HG02840 (cell line): ENCODE data around the gene CLEC10A.
"Not testable (repeated sequence)": the region's sequence is repeated elsewhere in the genome, so short reads cannot be mapped to it uniquely, and the experiment has no call there.

Experiments used
- ATAC-seq: cut with Tn5 transposase; IDR thresholded peaks from one replicate; pipeline ENCODE4 v1.9.1; 2021; ENCODE audit warnings: mild to moderate bottlenecking, moderate library complexity, moderate number of reproducible peaks; ENCODE audit not compliant: unreplicated experiment, low FRiP score

Gene CLEC10A

DNA sequence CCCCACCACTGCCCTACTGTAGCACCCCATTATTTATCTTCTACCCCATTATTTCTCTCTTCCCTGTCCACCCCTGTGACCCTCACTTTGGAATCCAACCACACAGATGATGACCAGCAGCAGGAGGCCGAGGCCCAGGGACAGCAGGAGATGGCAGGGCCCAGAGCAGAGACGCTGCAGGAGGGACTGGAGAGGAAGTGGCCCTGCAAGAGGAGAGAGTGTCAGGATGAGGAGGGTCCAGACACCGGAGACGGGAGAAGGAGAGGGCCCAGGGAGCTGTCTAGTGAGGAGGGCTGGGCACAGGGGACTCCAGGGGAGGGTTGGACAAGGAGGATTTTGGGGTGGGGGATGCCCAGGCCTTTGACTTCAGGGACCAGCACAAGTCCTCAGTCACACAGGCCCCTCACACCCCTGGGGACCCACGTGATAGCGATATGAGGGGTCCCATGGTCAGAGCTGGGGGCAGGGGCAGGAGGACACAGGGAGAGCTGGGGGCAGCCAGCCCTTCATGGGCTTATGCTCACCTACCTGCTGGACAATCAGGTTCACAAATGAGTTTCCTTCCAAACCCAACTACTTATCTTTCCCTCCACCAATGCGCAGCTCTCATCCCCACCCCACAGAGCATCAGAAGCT, 2.0 kb downstream of the CLEC10A start:
- no peak for ATAC-seq

DNA sequence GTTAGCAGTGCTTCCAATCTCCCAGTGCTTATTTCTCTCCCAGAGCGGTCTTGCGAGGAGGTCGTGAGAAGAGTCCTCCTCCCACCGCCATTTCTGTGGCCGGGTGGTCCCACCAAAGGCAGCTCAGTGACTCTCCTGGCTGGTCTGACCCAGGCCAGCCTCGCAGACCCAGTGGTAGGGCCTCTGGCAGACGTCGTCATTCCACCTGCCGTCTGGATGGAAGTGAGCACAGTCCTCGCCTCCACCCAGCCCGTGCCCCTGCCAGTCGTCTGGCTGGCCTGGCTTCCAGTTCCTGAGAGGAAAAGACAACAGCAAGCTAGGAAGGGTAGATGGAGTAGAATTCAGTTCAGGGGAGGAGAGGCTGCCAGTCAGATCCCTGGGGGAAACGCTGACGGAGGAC, 5.1 kb downstream of the CLEC10A start:
- ATAC-seq, result no peak

DNA sequence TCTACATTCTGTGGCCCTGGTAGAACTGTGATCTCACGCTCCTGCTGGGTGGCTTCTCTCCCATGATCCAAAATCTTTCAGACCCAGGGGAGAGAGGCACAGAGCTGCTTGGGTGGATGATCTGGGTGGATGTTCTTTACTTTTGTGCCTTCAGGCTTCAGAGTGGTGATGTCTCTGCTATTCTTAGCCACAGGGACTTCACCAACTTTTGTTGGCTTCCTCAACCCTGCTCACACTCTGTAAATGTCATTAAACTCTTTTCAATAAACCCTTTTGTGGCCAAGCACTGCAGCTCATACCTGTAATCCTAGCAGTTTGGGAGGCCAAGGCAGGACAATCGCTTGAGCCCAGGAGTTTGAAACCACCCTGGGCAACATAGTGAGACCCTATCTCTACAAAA, 7.6 kb downstream of the CLEC10A start:
- no peak for ATAC-seq

DNA sequence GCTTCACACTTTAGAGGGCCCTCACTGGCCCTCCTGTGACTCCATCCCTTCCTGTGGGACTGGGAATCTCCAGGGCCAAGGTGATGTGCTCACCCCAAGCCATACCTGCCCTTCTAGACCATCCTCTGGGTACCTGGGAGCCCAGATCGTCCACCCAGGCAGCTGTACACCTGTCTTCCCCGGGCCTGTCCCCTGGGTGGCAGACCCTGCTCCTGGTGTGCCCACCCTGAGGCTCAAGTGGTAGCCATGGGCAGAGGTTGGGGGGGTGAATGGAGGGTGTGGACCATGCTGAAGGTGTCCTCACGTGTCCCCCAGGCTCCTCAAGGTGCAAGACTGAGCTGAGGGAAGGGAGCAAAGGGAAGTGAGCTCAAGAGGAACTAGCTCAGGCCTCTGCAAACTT, 9.3 kb downstream of the CLEC10A start:
- ATAC-seq, result no peak

DNA sequence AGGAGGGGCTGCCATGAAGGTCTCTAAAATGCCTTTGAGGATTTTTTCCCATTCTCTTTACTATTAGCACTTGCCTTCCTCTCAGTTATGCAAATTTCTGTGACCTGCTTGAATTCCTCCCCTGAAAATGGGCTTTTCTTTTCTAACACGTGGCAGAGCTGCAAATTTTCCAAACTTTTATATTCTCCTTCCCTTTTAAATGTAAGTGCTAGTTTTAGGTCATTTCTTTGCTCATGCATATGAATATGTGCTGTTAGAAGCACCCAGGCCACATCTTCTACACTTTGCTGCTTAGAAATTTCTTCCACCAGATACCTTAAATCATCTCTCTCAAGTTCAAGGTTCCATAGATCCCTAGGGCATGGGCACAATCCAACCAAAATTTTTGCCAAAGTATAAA, 11.8 kb downstream of the CLEC10A start:
- no peak for ATAC-seq

DNA sequence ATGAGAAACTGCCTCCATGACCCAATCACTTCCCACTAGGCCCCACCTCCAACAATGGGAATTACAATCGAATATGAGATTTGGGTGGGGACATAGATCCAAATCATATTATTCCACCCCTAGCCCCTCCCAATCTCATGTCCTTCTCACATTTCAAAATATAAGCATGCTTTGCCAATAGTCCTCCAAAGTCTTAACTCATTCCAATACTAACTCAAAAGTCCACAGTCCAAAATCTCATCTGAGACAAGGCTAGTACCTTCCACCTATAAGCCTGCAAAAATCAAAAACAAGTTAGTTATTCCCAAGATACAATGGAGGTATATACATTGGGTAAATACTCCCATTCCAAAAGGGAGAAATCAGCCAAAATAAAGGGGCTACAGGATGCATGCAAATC, 12.9 kb downstream of the CLEC10A start:
- ATAC-seq, result no peak

DNA sequence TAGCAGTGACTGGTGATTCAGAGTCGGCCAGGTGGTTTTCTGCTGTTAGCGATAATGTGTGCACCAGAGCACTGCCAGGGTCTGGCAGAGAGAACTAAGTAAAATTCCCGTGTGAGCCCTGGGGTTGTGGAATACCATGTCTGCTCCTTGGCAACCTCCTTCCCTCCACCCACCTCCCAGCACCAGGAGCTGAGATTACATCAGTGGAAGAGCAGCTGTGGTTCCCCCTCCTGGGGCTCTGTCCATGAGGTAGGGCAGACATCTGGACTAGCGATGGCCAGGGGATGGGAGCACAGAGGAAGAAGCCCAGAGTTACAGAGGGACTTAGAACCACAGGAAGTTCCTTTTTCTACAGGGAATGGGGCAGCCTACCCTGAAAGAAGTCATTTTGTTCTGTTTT, 15.8 kb downstream of the CLEC10A start:
- ATAC-seq, result no peak

DNA sequence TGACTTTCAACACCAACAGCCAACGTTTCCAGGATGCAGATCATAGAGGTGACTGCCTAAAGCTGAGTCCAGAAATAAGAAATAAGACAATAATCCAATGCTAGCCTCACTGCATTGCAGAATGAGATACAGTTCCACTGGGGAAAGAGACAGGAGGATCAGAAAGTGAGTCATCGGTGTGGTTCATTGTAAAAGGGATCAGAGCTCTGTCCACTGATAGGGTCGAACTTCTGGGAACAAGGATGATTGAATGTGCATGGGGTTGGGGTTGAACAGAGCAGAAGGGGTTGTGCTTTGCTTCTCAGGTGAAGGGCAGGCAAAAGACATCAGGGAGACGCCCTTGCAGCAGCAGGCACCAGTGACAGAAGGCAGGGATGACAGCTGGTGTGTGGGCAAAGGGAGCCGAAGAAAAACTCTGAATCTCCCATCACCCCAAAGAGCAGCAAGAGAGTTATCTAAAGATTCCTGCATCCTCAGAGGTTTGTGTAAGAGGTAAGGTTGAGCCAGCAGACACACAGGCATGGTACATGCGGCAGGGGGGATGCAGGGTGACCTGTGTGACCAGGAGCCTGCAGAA, 16.4 kb downstream of the CLEC10A start:
- no peak for ATAC-seq

DNA sequence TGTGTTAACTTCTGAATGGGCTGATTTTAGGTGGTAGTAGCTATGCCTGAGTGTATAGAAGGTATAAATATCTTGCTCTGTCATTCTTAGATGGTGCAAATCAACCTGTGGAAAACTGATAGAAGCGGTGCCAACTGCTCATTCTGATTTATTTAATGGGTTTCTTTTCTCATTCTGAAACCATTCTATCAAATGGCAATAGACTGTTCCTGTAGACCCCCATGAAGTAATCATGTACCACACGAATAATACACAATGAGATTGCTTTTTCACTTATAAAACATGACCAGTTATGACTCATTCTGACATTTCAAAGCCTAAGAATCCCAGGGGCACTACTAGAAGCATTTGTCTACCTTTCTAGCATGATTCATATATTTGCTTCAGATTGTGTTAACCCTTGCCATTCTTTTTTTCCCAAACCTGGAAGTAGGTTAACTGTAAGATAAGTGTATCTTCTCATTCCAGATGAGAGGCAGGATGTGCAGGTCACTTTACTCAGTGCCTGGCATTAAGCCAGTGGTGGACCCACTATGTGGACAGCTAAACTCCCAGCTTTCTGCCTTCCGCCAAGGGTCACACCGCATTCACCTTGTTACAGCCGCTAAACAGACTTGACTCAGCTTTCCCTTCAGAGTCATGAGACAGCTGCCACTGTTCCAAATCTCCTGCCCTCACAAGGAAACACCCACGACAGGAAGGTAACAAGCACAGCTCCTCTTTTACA, 19.7 kb downstream of the CLEC10A start:
- ATAC-seq, result no peak

DNA sequence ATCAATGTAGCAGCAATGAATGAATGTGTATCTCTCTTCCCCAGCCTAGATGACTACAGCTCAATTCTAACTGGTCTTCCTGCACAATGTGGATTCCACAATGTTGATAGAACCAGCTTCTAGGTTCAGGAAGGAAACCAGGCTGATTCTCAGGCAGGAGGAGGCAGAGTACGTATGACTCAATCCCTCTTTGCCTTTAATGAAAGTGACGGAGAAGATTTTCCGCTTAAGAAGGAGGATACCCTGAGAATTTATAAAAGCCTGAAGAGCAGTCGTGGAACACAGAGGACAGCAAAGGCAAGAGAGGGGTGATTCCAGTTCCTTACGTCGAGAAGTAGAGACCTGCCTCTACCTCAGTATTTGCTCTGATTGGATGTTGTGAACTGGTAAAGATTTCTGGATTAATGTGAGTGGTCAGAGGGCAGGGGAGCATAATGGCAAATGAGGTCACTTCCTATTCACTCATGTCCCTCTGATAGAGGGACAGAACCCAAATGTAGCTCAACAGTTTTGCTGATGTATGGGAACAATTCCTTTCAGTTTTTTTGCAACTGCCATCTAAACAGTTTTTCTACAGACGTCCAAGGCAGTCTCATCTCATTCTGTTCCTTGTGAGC, 21.1 kb downstream of the CLEC10A start:
- ATAC-seq, result no peak

DNA sequence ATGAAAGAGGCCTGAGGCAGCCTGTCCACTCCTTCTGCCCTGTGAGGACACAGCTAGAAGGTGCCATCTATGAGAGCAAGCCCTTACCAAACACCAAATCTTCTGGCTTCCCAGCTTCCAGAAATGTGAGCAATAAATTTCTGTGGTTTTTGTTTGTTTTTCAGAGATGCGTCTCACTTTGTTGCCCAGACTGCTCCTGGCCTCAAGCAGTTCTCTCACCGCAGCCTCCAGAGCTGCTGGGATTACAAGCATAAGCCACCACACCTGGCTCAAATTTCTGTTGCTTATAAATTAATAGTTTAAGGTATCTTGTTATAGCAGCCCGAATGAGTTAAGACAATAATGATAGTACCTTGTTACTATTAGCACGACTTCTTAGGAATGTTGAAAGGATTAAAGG, 23.7 kb downstream of the CLEC10A start:
- ATAC-seq, result no peak

DNA sequence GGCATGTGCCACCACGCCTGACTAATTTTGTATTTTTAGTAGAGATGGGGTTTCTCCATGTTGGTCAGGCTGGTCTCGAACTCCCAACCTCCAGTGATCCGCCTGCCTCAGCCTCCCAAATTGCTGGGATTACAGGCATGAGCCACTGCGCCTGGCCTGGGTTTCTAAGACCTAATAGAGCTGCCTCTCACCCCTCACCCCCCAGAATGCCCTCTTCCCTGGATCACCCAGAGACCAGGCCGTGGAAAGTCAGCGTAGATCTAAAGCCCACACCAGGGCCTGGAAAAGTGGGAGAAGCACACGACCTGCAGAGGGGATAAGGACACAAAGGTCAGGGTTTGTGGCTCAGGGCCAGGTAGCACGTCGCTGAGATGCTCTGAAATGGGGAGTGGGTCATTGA, 29.5 kb downstream of the CLEC10A start:
- ATAC-seq, result not testable (repeated sequence)

DNA sequence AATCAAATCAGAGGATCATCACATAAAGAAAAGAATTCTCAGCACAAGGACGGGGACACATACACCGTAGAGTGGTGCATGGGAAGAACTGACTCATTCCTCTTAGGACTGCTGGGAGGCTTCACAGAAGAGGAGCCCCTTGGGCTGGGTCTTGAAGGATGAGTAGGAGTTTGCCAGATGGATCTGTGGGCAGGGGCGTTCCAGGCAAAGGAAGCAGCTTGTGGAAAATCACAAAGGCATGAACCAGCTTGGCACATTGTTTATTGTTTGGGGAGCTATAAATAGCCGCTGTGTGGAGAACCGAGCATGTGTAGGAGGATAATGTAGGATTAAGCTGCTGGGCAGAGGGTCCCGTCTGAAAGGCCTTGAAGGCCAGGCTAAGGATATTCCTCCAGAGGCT, 31.1 kb downstream of the CLEC10A start:
- ATAC-seq, result no peak

DNA sequence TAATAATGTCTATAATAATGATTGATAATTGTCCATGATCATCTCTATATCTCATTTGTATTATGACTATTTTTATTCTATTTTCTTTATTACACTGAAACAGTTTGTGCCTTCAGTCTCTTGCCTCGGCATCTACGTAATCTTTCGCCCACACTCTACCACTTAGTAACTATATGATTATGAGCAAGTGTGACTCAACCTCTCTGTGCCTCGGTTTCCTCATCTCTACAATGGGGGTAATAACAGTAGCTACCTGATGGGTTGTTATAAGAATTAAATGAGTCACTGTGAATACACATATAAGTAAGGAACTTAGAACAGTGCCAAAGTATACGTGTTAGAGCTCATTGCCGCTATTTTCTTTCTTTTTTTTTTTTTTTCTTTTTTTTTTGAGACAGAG, 32.5 kb downstream of the CLEC10A start:
- no peak for ATAC-seq

DNA sequence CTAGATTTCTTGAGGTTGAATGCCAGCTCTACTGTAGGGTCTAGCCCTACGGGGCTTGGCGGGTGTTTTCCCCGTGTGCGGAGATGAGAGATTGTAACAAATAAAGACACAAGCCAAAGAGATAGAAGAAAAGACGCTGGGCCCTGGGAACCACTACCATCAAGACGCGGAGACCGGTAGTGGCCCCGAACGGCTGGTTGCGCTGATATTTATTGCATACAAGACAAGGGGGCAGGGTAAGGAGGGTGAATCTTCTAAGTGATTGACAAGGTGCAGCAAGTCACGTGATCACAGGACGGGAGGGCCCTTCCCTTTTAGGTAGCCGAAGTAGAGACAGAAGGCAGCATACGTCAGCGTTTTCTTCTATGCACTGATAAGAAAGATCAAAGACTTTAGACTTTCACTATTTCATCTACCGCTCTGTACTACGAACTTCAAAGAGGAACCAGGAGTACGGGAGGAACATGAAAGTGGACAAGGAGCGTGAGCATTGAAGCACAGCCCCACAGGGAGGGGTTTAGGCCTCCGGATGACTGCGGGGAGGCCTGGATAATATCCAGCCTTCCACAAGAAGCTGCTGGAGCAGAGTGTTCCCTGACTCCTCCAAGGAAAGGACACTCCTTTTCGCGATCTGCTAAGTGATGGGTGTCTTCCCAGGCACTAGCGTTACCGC, 33.2 kb downstream of the CLEC10A start:
- ATAC-seq, result not testable (repeated sequence)

DNA sequence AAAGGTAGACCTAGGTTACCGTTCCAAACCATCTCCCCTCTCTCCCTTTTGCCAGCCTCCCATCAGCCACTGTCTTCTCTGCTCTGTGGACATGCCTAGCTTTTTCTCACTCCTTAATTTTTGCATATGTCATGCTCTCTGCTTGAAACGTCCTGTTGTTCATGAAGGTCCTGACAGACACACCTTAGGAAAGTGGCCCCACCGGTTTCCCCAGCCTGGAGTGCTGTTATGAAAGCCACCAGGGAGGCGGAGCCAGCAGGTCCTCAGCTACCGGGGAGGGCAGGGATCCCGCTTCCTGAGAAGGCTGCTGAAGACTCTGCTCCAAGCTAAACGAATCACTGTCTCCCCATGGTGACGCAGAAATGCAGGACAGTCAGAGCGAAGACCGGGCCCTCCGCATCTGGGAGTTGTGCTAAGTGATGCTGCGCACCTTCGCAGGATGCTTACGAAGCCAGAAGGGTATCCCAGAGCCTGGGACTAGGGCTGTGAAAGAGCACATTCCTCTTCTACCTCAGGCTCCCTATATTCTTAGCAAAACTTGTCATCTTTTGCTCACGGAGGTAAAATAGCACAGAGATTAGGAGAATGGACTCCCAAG, 33.8 kb downstream of the CLEC10A start:
- ATAC-seq, result no peak

DNA sequence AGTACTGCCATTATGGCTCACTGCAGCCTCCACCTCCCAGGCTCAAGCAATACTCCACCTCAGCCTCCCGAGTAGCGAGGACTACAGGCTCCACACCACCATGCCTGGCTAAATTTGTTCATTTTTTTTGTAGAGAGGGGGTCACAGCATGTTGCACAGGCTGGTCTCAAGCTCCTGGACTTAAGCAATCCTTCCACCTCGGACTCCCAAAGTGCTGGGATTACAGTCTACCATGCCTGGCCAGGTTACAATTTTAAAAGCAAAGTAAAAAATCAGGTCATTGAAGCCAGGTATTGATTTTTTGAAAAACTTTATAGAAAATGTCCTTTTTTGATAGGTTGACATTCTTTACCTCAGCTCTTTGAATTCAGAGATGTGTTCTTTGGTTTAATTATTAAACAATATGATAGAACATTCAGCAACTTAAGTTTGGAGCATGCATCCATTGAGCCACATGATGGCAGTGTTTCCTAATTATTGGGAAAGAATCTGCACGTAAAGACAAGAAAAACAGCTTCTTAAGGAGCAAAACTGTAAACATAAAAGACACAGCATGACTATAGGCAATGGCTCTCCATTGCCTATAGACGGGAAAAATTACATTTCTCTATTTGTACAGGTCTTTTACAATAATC, 34.4 kb downstream of the CLEC10A start:
- no peak for ATAC-seq

DNA sequence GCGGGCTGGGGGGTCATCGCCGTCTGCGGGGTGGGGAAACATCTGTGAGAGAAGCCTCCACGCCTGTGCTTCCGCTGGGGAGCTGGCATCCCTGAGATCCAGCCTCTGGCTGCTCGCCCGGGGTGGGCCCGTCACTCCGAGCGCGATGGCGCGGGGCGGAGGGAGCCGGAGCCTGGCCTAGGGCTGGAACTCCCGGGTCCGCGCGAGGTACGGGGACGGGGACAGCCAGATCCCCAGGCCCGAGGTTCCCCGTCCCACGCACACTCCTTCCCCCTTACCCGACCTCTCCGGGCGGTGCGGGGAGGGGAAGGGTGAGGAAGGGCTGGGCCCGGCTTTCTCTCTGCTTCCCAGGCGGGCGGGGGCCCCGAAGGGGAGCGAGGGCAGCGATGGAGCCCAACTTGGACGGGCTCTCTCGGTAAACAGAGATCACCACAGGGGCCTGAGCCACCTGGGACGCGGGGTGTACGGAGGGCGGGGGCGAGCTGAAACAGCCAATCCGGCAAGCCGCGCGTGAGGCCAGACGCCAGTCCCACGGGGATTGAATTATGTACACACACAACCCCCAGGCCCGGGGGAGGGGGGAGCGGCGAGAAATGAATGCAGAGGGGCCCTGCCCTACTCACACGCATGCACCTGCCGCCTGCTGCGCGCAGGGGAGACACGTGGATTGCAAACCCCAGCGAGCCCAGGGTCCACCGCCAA, 36.4 kb downstream of the CLEC10A start, which contains the start of gene SLC16A11:
Gene SLC16A11, minus strand, starts transcription at position 596 of the 702 bp plus-strand sequence. Its CDS starts 579 bp downstream, at position 17.
- no peak for ATAC-seq

DNA sequence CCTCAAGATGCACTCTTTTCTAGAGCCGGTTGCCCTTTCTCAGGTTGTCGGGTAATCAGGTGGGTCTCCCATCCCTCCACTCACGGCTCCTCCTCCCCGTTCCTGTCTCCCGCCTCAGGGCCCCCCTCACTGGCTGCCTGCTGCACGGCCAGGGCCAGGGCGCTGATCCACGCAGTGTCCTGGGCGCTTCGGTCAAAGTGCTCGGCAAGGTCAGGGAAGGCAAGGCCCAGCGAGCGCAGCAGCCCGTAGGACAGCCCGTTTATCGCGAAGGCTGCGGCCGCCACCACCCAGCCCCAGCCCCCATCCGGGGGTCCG, 36.9 kb downstream of the CLEC10A start:
- ATAC-seq, result no peak
